Heart left ventricle (tissue), 13 donors: ENCODE measurements around the gene PECR.

Source experiments
- CTCF ChIP-seq, 12 donors: fragments of 200-600 bp; sonication (generic) in 4 of 12; IDR thresholded peaks; one replicate each; pipeline versions ENCODE4 v1.5.0 to v1.8.0; 2018 to 2022; ENCODE audit warnings: antibody characterized with exemption in 12 of 12, mild to moderate bottlenecking in 5 of 12
- POLR2A ChIP-seq, 2 donors: fragments of 450-650 bp; IDR thresholded peaks; one replicate each; pipeline ENCODE4 v1.6.1; 2017; ENCODE audit warnings: antibody characterized with exemption in 2 of 2, mild to moderate bottlenecking in 2 of 2, moderate library complexity in 2 of 2
- donor health status: ischemic (EF 13 %, LVEDD 7.1; RV severe dilation, severe dysfunction).
- donor health status: DM: no; HTN: yes; CAD: no.
- donor health status: DM: no; HTN: no; CAD: no.
- donor health status: ischemic (EF 25% LVEDD 6.9; RV normal size, moderate dysfunction).
- donor health status: ischemic (EF 25% LVEDD 5.7; RV mildly dilated, moderate dysfunction).
- donor health status: ischemic (EF 35%, LVEDD 5.7; RV mildly dilated, moderate dysfunction).
- donor health status: nonischemic (EF 11% LVEDD 7.7; RV severe dilation, severe dysfunction).
- donor health status: DM: yes; HTN: yes; CAD: no.
- donor health status: PGD.
- donor health status: ischemic (EF 29% LVEDD 5.4; RV normal size, mild dysfunction).
- donor health status: nonischemic (EF 23%, LVEDD 6.1; RV moderate dilation, normal function).

DNA sequence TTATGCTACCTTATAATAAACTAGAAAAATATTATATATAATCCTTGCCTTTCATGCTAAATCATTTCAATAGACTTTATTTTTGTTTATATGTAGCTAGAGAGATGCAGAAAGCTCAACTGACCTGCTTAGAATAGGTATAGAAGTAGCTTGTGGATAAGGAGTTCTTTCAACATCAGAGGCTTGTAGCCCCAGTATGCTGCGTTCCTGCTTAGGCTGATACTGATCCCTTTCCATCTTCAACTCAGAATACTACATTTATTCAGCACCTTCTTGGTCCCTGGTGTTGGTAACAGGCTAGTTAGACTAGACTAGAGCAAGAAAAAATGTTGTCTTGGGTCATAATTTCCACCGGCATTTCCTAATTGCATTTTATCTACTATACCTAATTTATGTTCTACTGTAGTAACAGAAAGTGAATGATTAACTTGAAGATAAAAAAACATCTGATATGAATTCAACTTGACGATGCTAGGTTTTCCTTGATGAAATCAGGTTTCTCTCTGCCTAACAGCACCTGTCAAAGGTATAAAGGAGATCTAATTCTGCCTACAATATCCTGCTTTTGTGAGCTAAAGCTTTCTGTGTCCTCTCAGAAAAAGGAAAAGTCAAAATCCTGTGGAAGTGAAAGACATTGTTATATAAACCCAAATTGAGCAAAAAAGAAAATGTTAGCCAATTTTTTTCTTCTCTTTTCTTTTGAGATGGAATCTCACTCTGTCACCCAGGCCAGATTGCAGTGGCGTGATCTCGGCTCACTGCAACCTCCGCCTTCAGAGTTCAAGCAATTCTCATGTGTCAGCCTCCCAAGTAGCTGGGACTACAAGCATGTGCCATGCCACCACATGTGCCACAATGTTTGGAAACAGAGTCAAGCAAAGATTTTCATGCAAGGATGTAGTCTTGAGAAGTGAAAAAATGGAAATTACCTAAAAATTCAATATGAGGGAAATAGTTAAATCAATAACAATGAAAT, 5.8 kb downstream of the PECR start:
- TF ChIP-seq CTCF (IDR thresholded peaks at IDR 0.05) (no peak), POLR2A (IDR thresholded peaks at IDR 0.05) (no peak)
